OCI-LY3 (cell line): ENCODE data around the gene DNAAF5.

Source experiments
- H2AFZ ChIP-seq: fragments of 200-600, 300-600 bp; shearing (Covaris generic); 2 replicates; pipeline ENCODE4 v1.6.0; 2014; ENCODE audit warnings: antibody characterized with exemption, low read depth, low read length
- H3K27ac ChIP-seq: fragments of 200-600, 300-600 bp; sonication (generic); 2 replicates; pipeline ENCODE4 v1.5.1; 2014; ENCODE audit warnings: mild to moderate bottlenecking, low read length, moderate library complexity, mixed read lengths
- H3K27me3 ChIP-seq: fragments of 200-600, 300-600 bp; sonication (generic); 2 replicates; pipeline ENCODE4 v1.6.1; 2014; ENCODE audit warnings: low read depth, low read length, mixed read lengths
- H3K36me3 ChIP-seq: fragments of 200-600, 300-600 bp; sonication (generic); replicated peaks from 2 replicates; pipeline ENCODE3; 2014; ENCODE audit warnings: low read depth, low read length, mixed read lengths
- H3K4me1 ChIP-seq: fragments of 300-600, 200-600 bp; sonication (generic); 2 replicates; pipeline ENCODE4 v1.6.1; 2014; ENCODE audit warnings: low read length, mixed read lengths
- H3K4me2 ChIP-seq: fragments of 200-600, 300-600 bp; sonication (generic); 2 replicates; pipeline ENCODE4 v1.6.1; 2014; ENCODE audit warnings: low read length, mixed read lengths
- H3K4me3 ChIP-seq: fragments of 300-600, 200-600 bp; sonication (generic); 2 replicates; pipeline ENCODE4 v1.5.1; 2014; ENCODE audit warnings: antibody characterized with exemption, mild to moderate bottlenecking, low read length, moderate library complexity
- H3K79me2 ChIP-seq: fragments of 300-600, 200-600 bp; shearing (Covaris generic); 2 replicates; pipeline ENCODE4 v1.6.1; 2014; ENCODE audit warnings: mild to moderate bottlenecking, low read length, mixed read lengths
- H3K9ac ChIP-seq: fragments of 300-600, 200-600 bp; shearing (Covaris generic); 2 replicates; pipeline ENCODE4 v1.6.0; 2014; ENCODE audit warnings: mild to moderate bottlenecking, low read length, moderate library complexity
- H3K9me3 ChIP-seq: fragments of 200-600, 300-600 bp; shearing (Covaris generic); 2 replicates; pipeline ENCODE4 v1.6.1; 2014; ENCODE audit warnings: low read length, mixed read lengths; ENCODE audit not compliant: insufficient read depth
- H4K20me1 ChIP-seq: fragments of 200-600, 300-600 bp; sonication (generic); 2 replicates; pipeline ENCODE4 v1.6.1; 2016; ENCODE audit warnings: low read length, mixed read lengths; ENCODE audit not compliant: insufficient read depth
- EZH2phosphoT487 ChIP-seq: fragments of 200-600 bp; shearing (Covaris generic); IDR thresholded peaks from 2 replicates; pipeline ENCODE4 v1.6.1; 2018; ENCODE audit warnings: antibody characterized with exemption, mixed run types, low read depth
- TF ChIP-seq, protein P1 (sequence below): fragments of 200-600, 300-600 bp; sonication (generic); IDR thresholded peaks from 2 replicates; pipeline ENCODE4 v1.5.1; 2014; ENCODE audit warnings: antibody characterized with exemption, low read length, low read depth

Gene DNAAF5

DNA sequence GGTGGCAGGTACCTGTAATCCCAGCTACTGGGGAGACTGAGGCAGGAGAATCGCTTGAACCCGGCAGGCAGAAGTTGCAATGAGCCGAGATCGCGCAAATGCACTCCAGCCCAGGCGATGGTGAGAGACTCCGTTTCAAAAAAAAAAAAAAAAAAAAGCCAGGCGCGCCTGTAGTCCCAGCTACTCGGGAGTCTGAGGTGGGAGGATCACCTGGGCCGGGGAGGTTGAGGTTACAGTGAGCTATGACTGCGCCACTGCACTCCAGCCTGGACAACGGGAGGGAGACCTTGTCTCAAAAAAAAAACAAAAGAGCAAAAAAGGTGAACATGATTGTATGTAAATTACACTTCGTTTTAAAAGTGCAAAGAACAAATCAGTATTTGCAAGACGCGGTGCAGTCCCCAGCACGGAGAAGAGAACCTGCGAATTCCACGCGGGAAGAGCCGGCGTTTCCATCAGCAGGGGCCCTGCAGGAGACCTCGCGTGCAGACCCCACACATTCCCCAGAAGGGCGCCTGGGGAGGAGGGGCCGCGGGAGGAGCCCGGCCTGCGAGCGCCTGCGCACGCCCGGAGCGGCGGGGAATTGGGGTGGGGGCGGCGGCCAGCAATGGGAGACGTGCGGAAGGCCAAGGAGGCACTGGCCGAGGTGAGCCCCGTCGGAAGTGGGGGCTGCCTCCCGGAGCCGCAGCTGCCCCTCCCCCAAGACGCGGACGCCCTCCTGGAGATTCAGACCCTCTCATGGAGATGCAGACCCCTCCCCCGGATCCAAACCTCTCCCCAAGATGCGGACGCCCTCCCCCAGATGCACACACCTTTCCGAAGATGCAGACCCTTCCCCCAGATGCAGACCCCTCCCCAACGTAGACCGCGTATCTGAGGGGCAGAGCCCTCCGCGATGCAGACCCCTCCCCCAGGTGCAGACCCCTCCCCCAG is 89.1 kb downstream of the DNAAF5 start:
- H3K4me2 ChIP-seq: peak overlapping the region; percentile 59

DNA sequence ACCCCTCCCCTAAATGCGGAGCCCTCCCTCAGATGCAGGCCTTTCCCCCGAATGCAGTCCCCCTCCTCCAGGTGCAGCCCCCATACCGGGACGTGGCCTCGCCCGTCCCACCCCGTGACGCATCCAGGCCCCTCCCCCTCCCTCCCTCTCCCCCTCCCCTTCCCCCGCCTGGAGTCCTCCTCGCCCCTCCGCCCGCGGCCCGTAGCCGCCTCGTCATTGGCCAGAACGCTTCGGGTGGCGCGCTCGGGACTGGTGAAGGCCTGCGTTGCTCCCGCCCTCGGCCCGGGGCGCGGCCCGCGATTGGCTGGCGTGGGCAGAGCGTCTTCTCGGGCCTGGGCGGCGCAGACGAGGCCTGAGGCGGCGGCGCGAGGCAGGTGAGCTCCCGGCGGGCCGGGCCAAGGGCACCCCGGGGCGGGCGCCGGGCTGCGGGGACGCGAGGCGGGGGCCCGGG is 89.8 kb downstream of the DNAAF5 start:
- Histone ChIP-seq H4K20me1 (peaks cover 31% of the 10 kb centered on the region), H3K27me3 (no peaks in the 10 kb centered on the region), H3K27ac (no peak overlapping the region), H3K9me3 (no peaks in the 10 kb centered on the region), H3K9ac (no peak overlapping the region; the same call in 1 of the 2 replicates), H2AFZ (no peak overlapping the region), H3K4me3 (peak overlapping the region; percentile 78), H3K4me1 (peaks cover 26% of the 10 kb centered on the region), H3K36me3 (peaks cover 4% of the 10 kb centered on the region), H3K79me2 (peaks cover 46% of the 10 kb centered on the region), H3K4me2 (peak overlapping the region; percentile 59)
- TF ChIP-seq, protein P1, sequence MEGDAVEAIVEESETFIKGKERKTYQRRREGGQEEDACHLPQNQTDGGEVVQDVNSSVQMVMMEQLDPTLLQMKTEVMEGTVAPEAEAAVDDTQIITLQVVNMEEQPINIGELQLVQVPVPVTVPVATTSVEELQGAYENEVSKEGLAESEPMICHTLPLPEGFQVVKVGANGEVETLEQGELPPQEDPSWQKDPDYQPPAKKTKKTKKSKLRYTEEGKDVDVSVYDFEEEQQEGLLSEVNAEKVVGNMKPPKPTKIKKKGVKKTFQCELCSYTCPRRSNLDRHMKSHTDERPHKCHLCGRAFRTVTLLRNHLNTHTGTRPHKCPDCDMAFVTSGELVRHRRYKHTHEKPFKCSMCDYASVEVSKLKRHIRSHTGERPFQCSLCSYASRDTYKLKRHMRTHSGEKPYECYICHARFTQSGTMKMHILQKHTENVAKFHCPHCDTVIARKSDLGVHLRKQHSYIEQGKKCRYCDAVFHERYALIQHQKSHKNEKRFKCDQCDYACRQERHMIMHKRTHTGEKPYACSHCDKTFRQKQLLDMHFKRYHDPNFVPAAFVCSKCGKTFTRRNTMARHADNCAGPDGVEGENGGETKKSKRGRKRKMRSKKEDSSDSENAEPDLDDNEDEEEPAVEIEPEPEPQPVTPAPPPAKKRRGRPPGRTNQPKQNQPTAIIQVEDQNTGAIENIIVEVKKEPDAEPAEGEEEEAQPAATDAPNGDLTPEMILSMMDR: no peak
- no peak for TF ChIP-seq EZH2phosphoT487

More for the DNA sequence above, 89.1 kb downstream of the DNAAF5 start:
- Histone ChIP-seq H4K20me1 (peaks cover 26% of the 10 kb centered on the region), H3K9ac (peak overlapping the region; percentile 25; the same call in 1 of the 2 replicates), H3K79me2 (peaks cover 39% of the 10 kb centered on the region), H3K27me3 (no peaks in the 10 kb centered on the region), H3K36me3 (peaks cover 4% of the 10 kb centered on the region), H2AFZ (no peak overlapping the region), H3K9me3 (no peaks in the 10 kb centered on the region), H3K4me1 (peaks cover 26% of the 10 kb centered on the region), H3K27ac (no peak overlapping the region), H3K4me3 (peak overlapping the region; percentile 78)
- no peak for TF ChIP-seq EZH2phosphoT487
- TF ChIP-seq, protein P1: no peak

DNA sequence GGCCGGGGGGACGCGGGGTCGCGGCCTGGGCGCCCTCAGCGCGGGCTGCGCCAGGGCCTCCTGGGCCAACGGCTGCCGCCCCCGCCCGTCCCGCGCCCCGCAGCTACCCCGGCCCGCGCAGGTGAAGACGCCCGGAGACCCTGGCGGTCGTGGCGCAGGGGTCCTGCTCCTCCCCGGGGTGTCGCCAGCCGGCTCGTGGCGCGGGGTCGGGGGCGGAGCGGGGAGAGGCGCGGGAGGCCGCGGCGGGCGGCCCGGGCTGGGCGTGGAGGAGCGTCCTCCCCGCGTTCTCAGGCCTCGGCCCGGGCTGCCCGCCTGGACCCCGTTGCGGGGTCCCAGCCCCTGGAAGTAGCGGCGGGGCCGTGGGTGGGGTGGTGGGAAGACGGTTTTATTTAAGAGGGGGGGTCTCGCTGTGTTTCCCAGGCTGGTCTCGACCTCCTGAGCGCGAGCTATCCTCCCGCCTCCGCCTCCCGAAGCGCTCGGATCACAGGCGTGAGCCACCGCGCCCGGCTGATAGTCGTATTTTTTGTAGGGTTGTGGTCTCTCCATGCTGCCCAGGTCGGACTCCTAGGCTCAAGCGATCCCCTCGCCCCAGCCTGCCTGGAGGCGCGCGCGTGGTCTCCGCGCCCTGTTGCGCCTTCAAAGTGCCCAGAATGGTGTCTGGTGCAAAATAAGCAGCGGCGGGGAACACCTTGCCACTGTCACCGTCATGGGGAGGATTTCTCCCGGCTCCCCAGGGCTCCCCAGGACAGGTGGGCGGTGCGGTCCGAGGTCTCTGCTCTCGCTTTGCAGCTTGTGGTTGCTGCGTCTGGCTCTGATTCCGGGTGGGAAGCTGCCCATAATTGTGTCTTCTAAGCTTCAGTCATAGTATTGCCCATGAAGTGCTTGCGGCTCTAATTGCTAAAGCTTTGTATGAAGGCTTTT is 90.5 kb downstream of the DNAAF5 start:
- TF ChIP-seq EZH2phosphoT487: no peak
- TF ChIP-seq, protein P1: no peak
- Histone ChIP-seq H3K27me3 (no peaks in the 10 kb centered on the region), H3K4me1 (peaks cover 26% of the 10 kb centered on the region), H3K4me2 (peak overlapping the region; percentile 88), H3K27ac (no peak overlapping the region), H3K79me2 (peaks cover 53% of the 10 kb centered on the region), H3K9me3 (no peaks in the 10 kb centered on the region), H3K4me3 (peak overlapping the region; percentile 99), H4K20me1 (peaks cover 38% of the 10 kb centered on the region), H2AFZ (no peak overlapping the region), H3K36me3 (peaks cover 4% of the 10 kb centered on the region), H3K9ac (peak overlapping the region; percentile 69)
